WTC11 (cell line): Measurements from ENCODE around the gene GRM1. TPM values are rescaled to one million over a fixed set of nuclear protein-coding genes. Genes with fewer than 3 reads are reported as not detected.

Experiments used
- ATAC-seq: fragments of 200-7000 bp; cut with Tn5 transposase; 2 replicates; pipeline ENCODE4 v1.10.0; 2021; ENCODE audit warnings: mild to moderate bottlenecking, moderate library complexity
- CTCF ChIA-PET: fragments of 300-600 bp; sonication (Branson Sonifier 250); formaldehyde crosslinking; loops from one replicate; lab custom pipeline; 2021; ENCODE audit warnings: antibody characterized with exemption; lab: Charles Lee
- POLR2A ChIA-PET: fragments of 350-600 bp; sonication (Branson Sonifier 250); formaldehyde crosslinking; loops from one replicate; lab custom pipeline; 2021; ENCODE audit warnings: antibody characterized with exemption; lab: Charles Lee
- DNase-seq: peaks from one replicate; pipeline ENCODE4 v3.0.0; 2021; ENCODE audit warnings: low spot score
- H3K27ac Mint-ChIP-seq: 2 replicates; pipeline ENCODE4 v1.8.0; 2021; ENCODE audit warnings: mixed read lengths
- H3K27me3 Mint-ChIP-seq: 2 replicates; pipeline ENCODE4 v1.8.0; 2021; ENCODE audit warnings: low read depth, mild to moderate bottlenecking, moderate library complexity, mixed read lengths
- H3K36me3 Mint-ChIP-seq: 2 replicates; pipeline ENCODE4 v1.8.0; 2021; ENCODE audit warnings: mixed read lengths
- H3K4me1 Mint-ChIP-seq: 2 replicates; pipeline ENCODE4 v1.8.0; 2022; ENCODE audit warnings: mixed read lengths
- H3K4me3 Mint-ChIP-seq: 2 replicates; pipeline ENCODE4 v1.8.0; 2021; ENCODE audit warnings: mild to moderate bottlenecking, moderate library complexity, mixed read lengths
- H3K9me3 Mint-ChIP-seq: 2 replicates; pipeline ENCODE4 v1.8.0; 2021; ENCODE audit warnings: mixed read lengths
- FOXK1 ChIP-seq: sonication (generic); formaldehyde crosslinking; IDR thresholded peaks from 2 replicates; pipeline ENCODE4 v1.8.0; 2022; ENCODE audit warnings: mild to moderate bottlenecking, moderate library complexity, missing genetic modification reagents
- GTF2I ChIP-seq: fragments of 250-450 bp; sonication (Bioruptor Pico); conservative IDR thresholded peaks from 2 replicates; pipeline ENCODE4 v1.4.0; 2021; ENCODE audit warnings: mild to moderate bottlenecking
- HMGXB4 ChIP-seq: sonication (generic); formaldehyde crosslinking; IDR thresholded peaks from 2 replicates; pipeline ENCODE4 v1.8.1; 2023; ENCODE audit warnings: mild to moderate bottlenecking, moderate library complexity, missing genetic modification reagents
- IRF2 ChIP-seq: sonication (generic); formaldehyde crosslinking; IDR thresholded peaks from 2 replicates; pipeline ENCODE4 v1.8.0; 2022; ENCODE audit warnings: low read depth, missing genetic modification reagents, borderline replicate concordance
- MLX ChIP-seq: sonication (generic); formaldehyde crosslinking; IDR thresholded peaks from 2 replicates; pipeline ENCODE4 v1.8.1; 2023; ENCODE audit warnings: mild to moderate bottlenecking, missing genetic modification reagents, moderate library complexity
- MXD4 ChIP-seq: fragments of 250-450 bp; sonication (Bioruptor Pico); IDR thresholded peaks from 2 replicates; pipeline ENCODE4 v1.8.0; 2021; ENCODE audit warnings: mild to moderate bottlenecking, moderate library complexity, borderline replicate concordance
- NR3C1 ChIP-seq: sonication (generic); formaldehyde crosslinking; conservative IDR thresholded peaks from 2 replicates; pipeline ENCODE4 v1.8.1; 2023; ENCODE audit warnings: low read depth, mild to moderate bottlenecking, missing genetic modification reagents
- SP1 ChIP-seq: sonication (generic); formaldehyde crosslinking; conservative IDR thresholded peaks from 2 replicates; pipeline ENCODE4 v1.8.1; 2022; ENCODE audit warnings: missing genetic modification reagents
- TCF7 ChIP-seq: sonication (generic); formaldehyde crosslinking; IDR thresholded peaks from 2 replicates; pipeline ENCODE4 v1.8.0; 2022; ENCODE audit warnings: mild to moderate bottlenecking, low read depth, missing genetic modification reagents, moderate library complexity
- TP53 ChIP-seq: sonication (generic); formaldehyde crosslinking; IDR thresholded peaks from 2 replicates; pipeline ENCODE4 v1.8.1; 2023; ENCODE audit warnings: mild to moderate bottlenecking, missing genetic modification reagents
- ZNF121 ChIP-seq: sonication (generic); formaldehyde crosslinking; IDR thresholded peaks from 2 replicates; pipeline ENCODE4 v1.8.0; 2023; ENCODE audit warnings: missing genetic modification reagents
- ZNF416 ChIP-seq: fragments of 250-450 bp; sonication (Bioruptor Pico); IDR thresholded peaks from 2 replicates; pipeline ENCODE4 v1.9.0; 2021; ENCODE audit warnings: mild to moderate bottlenecking, inconsistent platforms
- ZNF532 ChIP-seq: fragments of 250-450 bp; sonication (Bioruptor Pico); IDR thresholded peaks from 2 replicates; pipeline ENCODE4 v1.9.0; 2021; ENCODE audit warnings: mild to moderate bottlenecking, borderline replicate concordance
- ZSCAN18 ChIP-seq: fragments of 250-450 bp; sonication (Bioruptor Pico); IDR thresholded peaks from 2 replicates; pipeline ENCODE4 v2.1.2; 2022; ENCODE audit warnings: mild to moderate bottlenecking, moderate library complexity
- total RNA-seq: library from RNA; stranded (reverse); gene quantifications from 3 replicates; pipeline ENCODE4 v1.2.3, GENCODE V29; 2021
- TF ChIP-seq, protein P1 (sequence below): sonication (generic); formaldehyde crosslinking; IDR thresholded peaks from 2 replicates; pipeline ENCODE4 v1.8.1; 2023; ENCODE audit warnings: mild to moderate bottlenecking, missing genetic modification reagents, moderate library complexity
- TF ChIP-seq, protein P2 (sequence below): sonication (generic); formaldehyde crosslinking; IDR thresholded peaks from 2 replicates; pipeline ENCODE4 v1.8.1; 2023; ENCODE audit warnings: mild to moderate bottlenecking, missing genetic modification reagents

The GRM1 gene
- total RNA-seq, 1 experiment from 2014 or later, result 0.46 TPM

DNA sequence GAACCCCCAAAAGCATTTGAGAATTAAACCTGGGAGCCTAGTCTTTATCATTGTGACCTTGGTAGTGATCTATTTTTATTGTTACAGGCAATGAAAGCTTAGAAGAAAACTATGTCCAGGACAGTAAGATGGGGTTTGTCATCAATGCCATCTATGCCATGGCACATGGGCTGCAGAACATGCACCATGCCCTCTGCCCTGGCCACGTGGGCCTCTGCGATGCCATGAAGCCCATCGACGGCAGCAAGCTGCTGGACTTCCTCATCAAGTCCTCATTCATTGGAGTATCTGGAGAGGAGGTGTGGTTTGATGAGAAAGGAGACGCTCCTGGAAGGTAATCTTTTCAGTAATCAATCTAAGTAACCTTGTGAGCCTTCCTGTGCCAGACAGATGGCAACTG, 323.3 kb downstream of the GRM1 start:
- CTCF ChIA-PET, result no interaction called here
- Mint-ChIP-seq H3K4me1 (peaks cover 54% of the 10 kb centered on the region), H3K27me3 (no peaks in the 10 kb centered on the region), H3K27ac (no peak overlapping the region), H3K9me3 (no peaks in the 10 kb centered on the region; the same call in 1 of the 2 replicates), H3K36me3 (no peaks in the 10 kb centered on the region), H3K4me3 (no peak overlapping the region)
- POLR2A ChIA-PET, result no interaction called here
- TF ChIP-seq ZNF532 (CRISPR knock-in tag) (no peak), ZNF121 (CRISPR knock-in tag) (no peak), ZNF416 (CRISPR knock-in tag) (no peak), GTF2I (CRISPR knock-in tag) (no peak), HMGXB4 (no peak), MXD4 (no peak), NR3C1 (CRISPR knock-in tag) (no peak), TP53 (CRISPR knock-in tag) (no peak)
- TF ChIP-seq, protein P1, sequence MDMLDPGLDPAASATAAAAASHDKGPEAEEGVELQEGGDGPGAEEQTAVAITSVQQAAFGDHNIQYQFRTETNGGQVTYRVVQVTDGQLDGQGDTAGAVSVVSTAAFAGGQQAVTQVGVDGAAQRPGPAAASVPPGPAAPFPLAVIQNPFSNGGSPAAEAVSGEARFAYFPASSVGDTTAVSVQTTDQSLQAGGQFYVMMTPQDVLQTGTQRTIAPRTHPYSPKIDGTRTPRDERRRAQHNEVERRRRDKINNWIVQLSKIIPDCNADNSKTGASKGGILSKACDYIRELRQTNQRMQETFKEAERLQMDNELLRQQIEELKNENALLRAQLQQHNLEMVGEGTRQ, result no peak
- ATAC-seq, result no peak
- DNase-seq, result no peak

DNA sequence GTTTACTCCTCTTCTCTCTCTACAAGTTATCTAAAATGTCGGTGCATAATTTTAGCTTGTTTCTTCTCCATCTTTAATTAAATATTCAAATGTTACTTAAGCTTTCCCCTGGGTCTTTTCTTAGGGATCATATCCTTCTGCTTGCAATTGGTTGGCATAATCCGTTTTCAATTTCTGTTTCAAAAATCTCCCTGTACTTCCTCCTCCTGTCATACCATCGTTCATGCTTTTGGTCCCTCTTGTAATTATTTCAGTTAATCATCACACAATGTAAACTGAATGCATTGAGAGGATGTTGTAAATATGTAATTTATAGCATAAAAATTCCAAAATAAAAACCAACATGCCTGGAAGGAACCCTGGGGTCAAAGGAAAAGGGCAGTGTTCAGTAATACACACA, 325.6 kb downstream of the GRM1 start:
- peaks cover 63% of the 10 kb centered on the region for H3K4me1 Mint-ChIP-seq
- no peak for ATAC-seq
- TF ChIP-seq FOXK1 (no peak), TCF7 (CRISPR knock-in tag) (no peak), IRF2 (CRISPR knock-in tag) (no peak), SP1 (CRISPR knock-in tag) (no peak), MLX (no peak), ZSCAN18 (CRISPR knock-in tag) (no peak)
- TF ChIP-seq, protein P2, sequence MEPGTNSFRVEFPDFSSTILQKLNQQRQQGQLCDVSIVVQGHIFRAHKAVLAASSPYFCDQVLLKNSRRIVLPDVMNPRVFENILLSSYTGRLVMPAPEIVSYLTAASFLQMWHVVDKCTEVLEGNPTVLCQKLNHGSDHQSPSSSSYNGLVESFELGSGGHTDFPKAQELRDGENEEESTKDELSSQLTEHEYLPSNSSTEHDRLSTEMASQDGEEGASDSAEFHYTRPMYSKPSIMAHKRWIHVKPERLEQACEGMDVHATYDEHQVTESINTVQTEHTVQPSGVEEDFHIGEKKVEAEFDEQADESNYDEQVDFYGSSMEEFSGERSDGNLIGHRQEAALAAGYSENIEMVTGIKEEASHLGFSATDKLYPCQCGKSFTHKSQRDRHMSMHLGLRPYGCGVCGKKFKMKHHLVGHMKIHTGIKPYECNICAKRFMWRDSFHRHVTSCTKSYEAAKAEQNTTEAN (CRISPR knock-in tag), result no peak
- H3K4me3 Mint-ChIP-seq, result no peak overlapping the region
- no peaks in the 10 kb centered on the region for H3K36me3 Mint-ChIP-seq
- CTCF ChIA-PET, result interaction anchor here (0.6 kb wide), 1 partner anchor 1283 kb away, joined by 4 read pairs; no protein-coding TSS in a partner anchor
- H3K27ac Mint-ChIP-seq, result no peak overlapping the region
- no peak for DNase-seq
- H3K9me3 Mint-ChIP-seq, result no peaks in the 10 kb centered on the region; the same call in 1 of the 2 replicates
- POLR2A ChIA-PET, result no interaction called here
- H3K27me3 Mint-ChIP-seq, result no peaks in the 10 kb centered on the region
